Ascending aorta (tissue), 2 donors: ENCODE data around the gene STEAP3. TPM values are rescaled to one million over a fixed set of nuclear protein-coding genes. Genes with fewer than 3 reads are reported as not detected.

Experiments
- DNase-seq, 2 donors: peaks; one replicate each; pipeline ENCODE4 v3.0.0-alpha.2; 2019; ENCODE audit warnings: low spot score in 2 of 2
- H3K27ac ChIP-seq, 2 donors: fragments of 200-600 bp; sonication (generic); one replicate each; pipeline ENCODE4 v1.5.1; 2016 to 2017; ENCODE audit warnings: mild to moderate bottlenecking in 1 of 2
- H3K27me3 ChIP-seq: fragments of 200-600 bp; sonication (generic); one replicate; pipeline ENCODE4 v1.5.1; 2017
- H3K36me3 ChIP-seq, 2 donors: fragments of 200-600 bp; sonication (generic); one replicate each; pipeline ENCODE4 v1.5.1; 2016
- H3K4me1 ChIP-seq, 2 donors: fragments of 200-600 bp; sonication (generic); one replicate each; pipeline ENCODE4 v1.5.1; 2016 to 2017; ENCODE audit warnings: mild to moderate bottlenecking in 1 of 2
- H3K4me3 ChIP-seq, 2 donors: fragments of 200-600 bp; sonication (generic); one replicate each; pipeline ENCODE4 v1.5.1; 2016 to 2017; ENCODE audit warnings: mild to moderate bottlenecking in 1 of 2
- H3K9me3 ChIP-seq, 2 donors: fragments of 200-600 bp; sonication (generic); one replicate each; pipeline ENCODE4 v1.5.1; 2016
- intact Hi-C: fragments of 100-400 bp; cut with DNase I; formaldehyde crosslinking; loops from one replicate; pipeline ENCODE4 v1.15.1; 2023
- total RNA-seq: library from RNA; depleted of rRNA; stranded (reverse); fragments of >200 nt; gene quantifications from one replicate; pipeline ENCODE4 v1.1.0, GENCODE V29; 2016
- TF ChIP-seq, protein P1 (sequence below), 3 experiments: fragments of 200-600 bp in 2 of 3; fragments of 450-650 bp in 1 of 3; sonication (generic) in 2 of 3; IDR thresholded peaks; one replicate each; pipeline ENCODE4 v1.5.1; 2016 to 2019; ENCODE audit warnings: antibody characterized with exemption in 3 of 3, mild to moderate bottlenecking in 1 of 3, moderate library complexity in 1 of 3

STEAP3 gene
- total RNA-seq, 1 donor from 2014 or later = 34.5 TPM

DNA sequence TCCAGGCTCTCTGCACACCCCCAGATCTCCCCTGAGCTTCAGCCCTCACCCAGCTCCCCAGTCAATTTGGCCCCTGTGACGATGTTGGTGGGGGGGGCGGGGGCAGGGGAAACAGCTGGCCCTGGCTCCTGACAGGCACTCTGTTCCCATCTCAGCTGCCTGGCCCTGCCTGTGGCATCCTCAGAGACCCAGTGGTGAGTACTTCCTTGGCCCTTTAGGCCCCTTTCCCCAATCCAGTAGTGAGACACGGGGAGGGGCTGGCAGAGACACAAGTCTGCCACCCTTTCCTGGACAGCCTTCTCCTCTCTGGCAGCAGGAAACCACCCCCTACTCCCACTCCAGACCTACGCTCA lies 45.8 kb upstream of the STEAP3 start:
- intact Hi-C loops = no loop called here
- TF ChIP-seq, protein P1, sequence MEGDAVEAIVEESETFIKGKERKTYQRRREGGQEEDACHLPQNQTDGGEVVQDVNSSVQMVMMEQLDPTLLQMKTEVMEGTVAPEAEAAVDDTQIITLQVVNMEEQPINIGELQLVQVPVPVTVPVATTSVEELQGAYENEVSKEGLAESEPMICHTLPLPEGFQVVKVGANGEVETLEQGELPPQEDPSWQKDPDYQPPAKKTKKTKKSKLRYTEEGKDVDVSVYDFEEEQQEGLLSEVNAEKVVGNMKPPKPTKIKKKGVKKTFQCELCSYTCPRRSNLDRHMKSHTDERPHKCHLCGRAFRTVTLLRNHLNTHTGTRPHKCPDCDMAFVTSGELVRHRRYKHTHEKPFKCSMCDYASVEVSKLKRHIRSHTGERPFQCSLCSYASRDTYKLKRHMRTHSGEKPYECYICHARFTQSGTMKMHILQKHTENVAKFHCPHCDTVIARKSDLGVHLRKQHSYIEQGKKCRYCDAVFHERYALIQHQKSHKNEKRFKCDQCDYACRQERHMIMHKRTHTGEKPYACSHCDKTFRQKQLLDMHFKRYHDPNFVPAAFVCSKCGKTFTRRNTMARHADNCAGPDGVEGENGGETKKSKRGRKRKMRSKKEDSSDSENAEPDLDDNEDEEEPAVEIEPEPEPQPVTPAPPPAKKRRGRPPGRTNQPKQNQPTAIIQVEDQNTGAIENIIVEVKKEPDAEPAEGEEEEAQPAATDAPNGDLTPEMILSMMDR (IDR thresholded peaks at IDR 0.05) = no peak
- Histone ChIP-seq H3K4me1 (no peaks in the 10 kb centered on the region), H3K36me3 (no peaks in the 10 kb centered on the region), H3K27me3 (no peaks in the 10 kb centered on the region), H3K4me3 (no peak overlapping the region), H3K27ac (no peak overlapping the region), H3K9me3 (no peaks in the 10 kb centered on the region)
- DNase-seq = no peak

DNA sequence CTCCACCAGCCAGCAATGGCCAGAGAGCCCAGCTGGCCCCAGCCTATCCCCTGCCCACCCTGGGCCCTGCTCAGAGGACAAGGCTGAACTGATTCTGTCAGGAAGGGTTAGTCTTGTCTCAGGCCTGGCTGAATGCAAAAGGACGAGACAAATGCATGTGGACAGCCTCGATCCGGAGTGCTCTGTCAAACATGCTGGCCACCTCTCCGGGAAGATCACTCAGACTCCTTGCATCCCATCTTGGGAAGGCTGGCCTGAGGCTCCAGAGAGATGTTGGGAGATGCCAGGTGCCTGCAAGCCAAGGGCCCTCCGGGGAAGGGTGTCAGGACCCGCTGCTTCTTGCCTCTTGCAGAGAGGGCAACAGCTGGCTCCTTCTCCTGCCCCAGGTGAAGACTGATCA lies 44.9 kb upstream of the STEAP3 start:
- no peaks in the 10 kb centered on the region for H3K27me3 ChIP-seq
- intact Hi-C loops = no loop called here
- H3K27ac ChIP-seq = no peak overlapping the region
- no peaks in the 10 kb centered on the region for H3K4me1 ChIP-seq
- TF ChIP-seq, protein P1 (IDR thresholded peaks at IDR 0.05) = no peak
- H3K36me3 ChIP-seq = no peaks in the 10 kb centered on the region
- no peaks in the 10 kb centered on the region for H3K9me3 ChIP-seq
- H3K4me3 ChIP-seq = no peak overlapping the region
- no peak for DNase-seq

DNA sequence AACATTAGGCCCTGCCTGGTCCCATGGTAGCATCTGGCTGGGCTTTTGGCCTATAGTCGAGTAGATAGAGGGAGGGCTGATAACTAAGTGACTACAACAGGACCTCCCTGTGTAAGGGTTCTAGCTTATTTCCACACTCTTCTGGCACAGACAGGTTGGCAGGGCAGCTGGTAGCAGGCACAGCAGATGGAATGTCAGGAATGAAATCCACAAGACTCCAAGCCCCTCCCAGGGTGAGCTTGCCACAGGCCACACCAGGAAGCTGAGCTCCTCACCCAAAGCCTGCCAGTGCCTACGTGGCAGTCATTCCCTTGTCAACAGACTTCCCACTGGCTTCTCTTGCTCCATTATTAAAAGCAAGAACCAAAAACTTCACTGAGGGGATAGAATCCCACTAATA lies 44.4 kb upstream of the STEAP3 start:
- DNase-seq = no peak
- TF ChIP-seq, protein P1 (IDR thresholded peaks at IDR 0.05) = no peak
- H3K36me3 ChIP-seq = no peaks in the 10 kb centered on the region
- no peak overlapping the region for H3K27ac ChIP-seq
- no peaks in the 10 kb centered on the region for H3K27me3 ChIP-seq
- no peaks in the 10 kb centered on the region for H3K9me3 ChIP-seq
- H3K4me3 ChIP-seq = no peak overlapping the region
- no peaks in the 10 kb centered on the region for H3K4me1 ChIP-seq
- intact Hi-C loops = no loop called here

DNA sequence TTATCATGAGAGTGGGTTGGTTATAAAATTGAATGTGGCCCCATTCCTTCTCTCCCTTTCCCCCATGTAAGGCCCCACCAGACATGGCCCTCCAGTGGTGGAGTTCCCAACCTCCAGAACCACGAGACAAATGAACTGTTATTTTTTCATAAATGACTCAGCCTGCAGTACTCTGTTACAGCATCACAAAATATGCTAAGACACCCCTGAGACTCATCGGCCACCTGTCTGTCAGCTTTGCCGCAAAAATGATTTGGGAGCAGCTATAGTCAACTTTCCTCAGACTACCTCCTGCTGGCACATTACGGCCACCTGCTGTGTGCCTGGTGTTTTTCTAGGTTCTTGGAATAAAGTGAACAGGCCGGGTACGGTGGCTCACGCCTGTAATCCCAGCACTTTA lies 43.6 kb upstream of the STEAP3 start:
- no peak for DNase-seq
- intact Hi-C loops = no loop called here
- Histone ChIP-seq H3K36me3 (no peaks in the 10 kb centered on the region), H3K27ac (no peak overlapping the region), H3K4me1 (no peaks in the 10 kb centered on the region), H3K4me3 (no peak overlapping the region), H3K27me3 (no peaks in the 10 kb centered on the region), H3K9me3 (no peaks in the 10 kb centered on the region)
- TF ChIP-seq, protein P1 (IDR thresholded peaks at IDR 0.05) = no peak

DNA sequence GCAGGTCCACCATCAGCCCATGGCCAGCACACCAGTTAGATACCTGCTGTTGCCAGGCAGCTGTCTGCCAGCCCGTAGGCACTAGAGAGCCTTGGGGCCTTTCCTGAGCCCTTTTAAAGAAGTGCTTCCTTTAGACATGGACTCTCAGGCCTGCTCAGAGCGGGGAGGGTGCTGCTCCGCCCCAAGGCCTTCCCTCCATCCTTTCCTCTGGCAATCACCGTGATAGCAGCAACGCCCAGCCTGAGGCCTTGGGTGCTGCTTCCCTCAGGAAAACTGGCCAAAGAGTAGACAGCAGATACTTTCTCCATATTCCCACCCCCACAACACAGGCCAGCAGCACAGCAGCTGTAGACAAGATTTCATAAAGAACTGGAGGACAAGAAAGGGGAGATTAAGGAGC lies 42.7 kb upstream of the STEAP3 start:
- Histone ChIP-seq H3K27ac (no peak overlapping the region), H3K4me1 (no peaks in the 10 kb centered on the region), H3K4me3 (no peak overlapping the region), H3K9me3 (no peaks in the 10 kb centered on the region), H3K36me3 (no peaks in the 10 kb centered on the region), H3K27me3 (no peaks in the 10 kb centered on the region)
- TF ChIP-seq, protein P1 (IDR thresholded peaks at IDR 0.05) = no peak
- no peak for DNase-seq
- intact Hi-C loops = no loop called here

DNA sequence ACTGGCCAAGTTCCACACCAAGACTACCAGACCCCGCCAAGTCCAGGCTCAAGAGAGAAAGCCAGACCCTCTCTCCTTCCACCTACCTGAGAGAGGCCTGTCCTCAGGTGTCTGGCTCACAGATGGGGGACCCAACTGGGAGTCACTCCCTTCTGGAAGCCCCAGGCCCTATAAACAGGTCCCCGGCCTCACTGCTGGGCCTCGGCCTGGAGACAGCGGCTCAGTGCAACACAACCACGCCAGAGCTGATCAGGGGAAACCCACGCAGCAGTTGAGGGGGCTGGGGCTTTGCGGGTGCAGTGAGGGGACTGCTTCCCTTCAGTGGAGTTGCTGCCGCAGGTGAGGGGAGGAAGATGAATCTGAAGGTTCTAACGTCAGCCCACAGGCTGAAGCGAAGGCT lies 42.2 kb upstream of the STEAP3 start:
- H3K4me1 ChIP-seq = no peaks in the 10 kb centered on the region
- no peak overlapping the region for H3K27ac ChIP-seq
- H3K27me3 ChIP-seq = no peaks in the 10 kb centered on the region
- no peaks in the 10 kb centered on the region for H3K9me3 ChIP-seq
- no peak overlapping the region for H3K4me3 ChIP-seq
- TF ChIP-seq, protein P1 (IDR thresholded peaks at IDR 0.05) = no peak
- H3K36me3 ChIP-seq = no peaks in the 10 kb centered on the region
- DNase-seq = no peak
- intact Hi-C loops = no loop called here
